Measurements from ENCODE around the gene SNTB2.

DNA sequence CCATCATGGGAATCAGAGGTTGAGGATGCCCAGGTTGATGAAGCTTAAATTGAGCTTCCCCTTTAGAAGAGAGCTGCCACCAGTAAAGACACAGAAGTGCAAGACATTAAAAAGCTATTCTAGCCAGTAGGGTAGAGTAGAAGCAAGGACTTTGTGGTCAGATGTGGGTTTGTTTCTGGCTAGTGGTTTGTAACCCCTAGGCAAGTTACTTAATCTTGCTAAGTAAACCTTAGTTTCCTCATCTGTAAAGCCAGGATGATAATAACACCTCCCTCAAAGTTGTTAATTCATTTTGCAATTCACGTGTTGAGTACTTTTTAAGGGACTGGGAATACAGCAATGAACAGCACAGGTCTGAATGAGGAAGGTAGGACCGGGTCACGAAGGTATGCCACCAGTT lies 3.6 kb downstream of the SNTB2 start:
- TF ChIP-seq CTCF (IDR thresholded peaks at IDR 0.05) (no peak), POLR2AphosphoS5 (IDR thresholded peaks at IDR 0.05) (no peak), POLR2A (IDR thresholded peaks at IDR 0.05) (no peak), EP300 (IDR thresholded peaks at IDR 0.05; ENCODE audit: low read depth) (no peak)
